Mesenchymal stem cell (in vitro differentiated cells and primary cell): Measurements from ENCODE around the gene CDC42BPA.

Experiments
- DNase-seq: peaks from one replicate; pipeline ENCODE4 v3.0.0-alpha.2; 2013
- H2AFZ ChIP-seq: one replicate; pipeline ENCODE4 v1.6.1; 2013; ENCODE audit warnings: low read depth, mild to moderate bottlenecking, control low read depth, inconsistent platforms, low read length, moderate library complexity
- H2AK5ac ChIP-seq: 2 replicates; pipeline ENCODE4 v1.6.1; 2013; ENCODE audit warnings: low read length, moderate library complexity, mild to moderate bottlenecking, inconsistent platforms; ENCODE audit not compliant: severe bottlenecking
- H2BK120ac ChIP-seq: one replicate; pipeline ENCODE4 v1.6.1; 2013; ENCODE audit warnings: low read depth, mild to moderate bottlenecking, inconsistent platforms, low read length, moderate library complexity
- H2BK12ac ChIP-seq, 2 experiments: one replicate each; pipeline ENCODE4 v1.6.1; 2013; ENCODE audit warnings: inconsistent platforms in 2 of 2, low read length in 2 of 2, mild to moderate bottlenecking in 2 of 2, moderate library complexity in 2 of 2, control low read depth in 1 of 2
- H2BK15ac ChIP-seq: one replicate; pipeline ENCODE4 v1.6.1; 2013; ENCODE audit warnings: mild to moderate bottlenecking, low read depth, inconsistent platforms; ENCODE audit not compliant: poor library complexity, severe bottlenecking
- H2BK5ac ChIP-seq: 2 replicates; pipeline ENCODE4 v1.6.1; 2013; ENCODE audit warnings: low read depth, mild to moderate bottlenecking, low read length, control low read depth, inconsistent platforms; ENCODE audit not compliant: poor library complexity, severe bottlenecking
- H3K14ac ChIP-seq, 2 experiments: one replicate each; pipeline ENCODE4 v1.6.1; 2013; ENCODE audit warnings: inconsistent platforms in 2 of 2, low read length in 2 of 2, control low read depth in 1 of 2, mild to moderate bottlenecking in 1 of 2, moderate library complexity in 1 of 2
- H3K18ac ChIP-seq, 2 experiments: one replicate each; pipeline ENCODE4 v1.6.1; 2013; ENCODE audit warnings: inconsistent platforms in 2 of 2, low read length in 2 of 2, control low read depth in 1 of 2, low read depth in 1 of 2, mild to moderate bottlenecking in 1 of 2
- H3K23ac ChIP-seq, 2 experiments: one replicate each; pipeline ENCODE4 v1.6.1; 2013; ENCODE audit warnings: inconsistent platforms in 2 of 2, low read length in 2 of 2, mild to moderate bottlenecking in 2 of 2, moderate library complexity in 2 of 2, control low read depth in 1 of 2
- H3K27ac ChIP-seq: 2 replicates; pipeline ENCODE4 v1.5.1; 2013; ENCODE audit warnings: mild to moderate bottlenecking, moderate library complexity, low read length, control low read depth, inconsistent platforms; ENCODE audit not compliant: poor library complexity, severe bottlenecking
- H3K27me3 ChIP-seq, 2 experiments: 2 replicates each; pipeline versions ENCODE4 v1.6.1 to v1.7.0; 2013; ENCODE audit warnings: low read length in 2 of 2, mild to moderate bottlenecking in 2 of 2, moderate library complexity in 2 of 2, control low read depth in 1 of 2, inconsistent platforms in 1 of 2; ENCODE audit not compliant: control insufficient read depth in 1 of 2, insufficient read depth in 1 of 2
- H3K36me3 ChIP-seq, 2 experiments: 2 replicates each; pipeline versions ENCODE4 v1.6.1 to v1.7.0; 2013; ENCODE audit warnings: low read length in 2 of 2, control low read depth in 1 of 2, inconsistent platforms in 1 of 2, low read depth in 1 of 2, mild to moderate bottlenecking in 1 of 2; ENCODE audit not compliant: insufficient read depth in 2 of 2, control insufficient read depth in 1 of 2
- H3K4ac ChIP-seq, 2 experiments: one replicate each; pipeline ENCODE4 v1.6.1; 2013; ENCODE audit warnings: inconsistent platforms in 2 of 2, low read length in 2 of 2, mild to moderate bottlenecking in 2 of 2, moderate library complexity in 2 of 2, control low read depth in 1 of 2, low read depth in 1 of 2
- H3K4me1 ChIP-seq: 2 replicates; pipeline ENCODE4 v1.6.1; 2013; ENCODE audit warnings: low read depth, low read length, control low read depth; ENCODE audit not compliant: control insufficient read depth, insufficient read depth
- H3K4me2 ChIP-seq: 2 replicates; pipeline ENCODE4 v1.6.1; 2013; ENCODE audit warnings: low read length, mild to moderate bottlenecking, inconsistent platforms; ENCODE audit not compliant: poor library complexity, severe bottlenecking
- H3K4me3 ChIP-seq, 2 experiments: 2 replicates each; pipeline versions ENCODE4 v1.5.1 to v1.7.0; 2013; ENCODE audit warnings: low read length in 2 of 2, mild to moderate bottlenecking in 2 of 2, control low read depth in 1 of 2, low read depth in 1 of 2; ENCODE audit not compliant: insufficient read depth in 1 of 2
- H3K79me1 ChIP-seq: replicated peaks from 2 replicates; pipeline ENCODE4 v1.6.1; 2013; ENCODE audit warnings: mild to moderate bottlenecking, control low read depth, low read length, inconsistent platforms; ENCODE audit not compliant: poor library complexity, severe bottlenecking
- H3K9ac ChIP-seq: 2 replicates; pipeline ENCODE4 v1.7.0; 2013; ENCODE audit warnings: mild to moderate bottlenecking, low read length, moderate library complexity
- H3K9me3 ChIP-seq: 2 replicates; pipeline ENCODE4 v1.7.0; 2013; ENCODE audit warnings: mild to moderate bottlenecking, low read length; ENCODE audit not compliant: control insufficient read depth
- H4K8ac ChIP-seq: one replicate; pipeline ENCODE4 v1.6.1; 2013; ENCODE audit warnings: inconsistent platforms, mild to moderate bottlenecking, low read length, moderate library complexity
- H4K91ac ChIP-seq: one replicate; pipeline ENCODE4 v1.6.1; 2013; ENCODE audit warnings: mild to moderate bottlenecking, low read length, inconsistent platforms
- WGBS: methylation state at CpG from one replicate; pipeline ENCODE4 v1.1.7; 2013; ENCODE audit warnings: mixed read lengths; 5-methylcytosine and 5-hydroxymethylcytosine counted together

CDC42BPA gene

DNA sequence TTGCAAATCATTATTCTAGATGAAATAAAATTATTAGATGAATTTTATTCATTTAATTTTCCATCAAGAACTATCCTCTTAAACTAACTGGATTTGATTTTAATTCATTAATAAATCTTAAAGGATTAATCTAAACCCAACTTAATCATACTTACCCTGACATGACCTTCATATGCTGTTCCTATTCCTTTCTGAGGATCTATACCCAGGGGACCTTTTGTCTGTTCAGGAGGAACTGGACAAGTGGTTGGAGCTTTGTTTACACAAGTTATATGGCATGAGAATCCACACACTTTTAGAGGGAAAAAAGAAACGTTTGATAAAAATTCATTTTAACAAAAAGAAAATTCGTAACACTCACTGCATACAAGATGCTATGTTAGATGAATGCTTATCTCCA, 283.0 kb downstream of the CDC42BPA start:
- Histone ChIP-seq H2AFZ (no peak overlapping the region), H3K18ac (no peak overlapping the region), H2BK15ac (no peak overlapping the region), H3K27me3 (no peaks in the 10 kb centered on the region), H2BK120ac (no peak overlapping the region), H3K36me3 (peaks cover 5 to 93% of the 10 kb centered on the region in 2 experiments), H3K23ac (no peak overlapping the region), H3K4me2 (no peak overlapping the region), H4K8ac (no peak overlapping the region), H2BK5ac (no peak overlapping the region), H3K4me3 (no peak overlapping the region), H3K4me1 (no peaks in the 10 kb centered on the region), H3K79me1 (peaks cover 5% of the 10 kb centered on the region), H2AK5ac (no peak overlapping the region), H2BK12ac (no peak overlapping the region), H3K14ac (no peak overlapping the region), H3K4ac (no peak overlapping the region), H3K27ac (no peak overlapping the region), H4K91ac (no peak overlapping the region), H3K9ac (no peak overlapping the region), H3K9me3 (peaks cover 9% of the 10 kb centered on the region)
- no peak for DNase-seq
- WGBS: no CpG with 5 or more reads among the region's 2 CpGs

DNA sequence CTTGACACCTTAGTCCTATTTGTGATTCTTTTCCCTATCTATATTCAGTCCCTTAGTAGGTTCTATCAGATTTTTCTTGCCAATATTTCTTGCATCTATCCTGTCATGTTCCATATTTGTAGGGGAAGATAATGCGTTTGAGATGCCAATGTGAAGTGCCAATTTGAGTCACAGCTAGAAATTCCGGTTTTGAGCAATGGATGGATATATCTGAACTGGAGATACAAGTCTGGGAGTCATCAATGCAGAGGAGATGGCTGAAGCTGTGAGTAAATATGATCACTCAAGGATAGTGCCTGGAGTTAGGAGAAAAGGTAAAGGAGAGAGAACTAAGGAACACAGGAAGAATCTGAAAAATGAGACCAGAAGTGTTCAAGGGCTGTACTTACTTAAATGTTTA, 284.4 kb downstream of the CDC42BPA start:
- no peaks in the 10 kb centered on the region for H3K27me3 ChIP-seq
- DNase-seq: no peak
- 96% methylated on average over 2 of the region's 2 CpGs for WGBS

DNA sequence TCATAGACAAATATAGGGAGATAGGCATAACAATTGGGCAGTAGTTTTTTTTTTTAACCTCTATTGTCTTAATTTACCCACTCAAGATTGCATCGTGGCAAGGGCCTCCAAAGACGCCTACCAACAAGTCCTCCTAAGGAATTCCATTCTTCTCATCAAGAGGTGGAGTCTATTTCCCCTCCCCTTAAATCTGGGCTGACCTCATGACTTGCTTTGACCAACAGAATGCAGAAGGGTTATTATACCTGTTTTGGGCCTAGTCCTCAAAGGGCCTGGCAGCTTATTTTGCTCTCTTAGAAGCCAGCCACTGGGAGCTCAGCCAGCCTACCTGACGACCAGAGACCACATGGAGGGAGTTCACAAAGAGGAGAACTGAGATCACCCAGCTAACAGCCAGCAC, 285.9 kb downstream of the CDC42BPA start:
- Histone ChIP-seq H4K8ac (no peak overlapping the region), H3K4me1 (no peaks in the 10 kb centered on the region), H2BK15ac (no peak overlapping the region), H3K27me3 (no peaks in the 10 kb centered on the region), H3K14ac (no peak overlapping the region), H3K23ac (no peak overlapping the region), H3K18ac (no peak overlapping the region), H3K4ac (no peak overlapping the region), H3K9ac (no peak overlapping the region), H3K27ac (no peak overlapping the region), H3K4me2 (no peak overlapping the region), H4K91ac (no peak overlapping the region), H2BK5ac (no peak overlapping the region), H3K9me3 (no peaks in the 10 kb centered on the region), H3K79me1 (peaks cover 8% of the 10 kb centered on the region), H2AK5ac (no peak overlapping the region), H3K4me3 (no peak overlapping the region), H3K36me3 (peaks cover 10 to 89% of the 10 kb centered on the region in 2 experiments), H2BK120ac (no peak overlapping the region), H2BK12ac (no peak overlapping the region), H2AFZ (no peak overlapping the region)
- WGBS: 91% methylated on average over 3 of the region's 3 CpGs
- no peak for DNase-seq

More for the DNA sequence above, 284.4 kb downstream of the CDC42BPA start:
- Histone ChIP-seq H3K36me3 (peaks cover 9 to 89% of the 10 kb centered on the region in 2 experiments), H2AFZ (no peak overlapping the region), H3K79me1 (peaks cover 6% of the 10 kb centered on the region), H3K4me2 (no peak overlapping the region), H3K4me3 (no peak overlapping the region), H2AK5ac (no peak overlapping the region), H3K23ac (no peak overlapping the region), H4K8ac (no peak overlapping the region), H3K4ac (no peak overlapping the region), H3K4me1 (no peaks in the 10 kb centered on the region), H2BK120ac (no peak overlapping the region), H2BK15ac (no peak overlapping the region), H2BK12ac (no peak overlapping the region), H3K14ac (no peak overlapping the region), H3K27ac (no peak overlapping the region), H3K18ac (no peak overlapping the region), H2BK5ac (no peak overlapping the region), H3K9ac (no peak overlapping the region), H4K91ac (no peak overlapping the region), H3K9me3 (peaks cover 6% of the 10 kb centered on the region)

DNA sequence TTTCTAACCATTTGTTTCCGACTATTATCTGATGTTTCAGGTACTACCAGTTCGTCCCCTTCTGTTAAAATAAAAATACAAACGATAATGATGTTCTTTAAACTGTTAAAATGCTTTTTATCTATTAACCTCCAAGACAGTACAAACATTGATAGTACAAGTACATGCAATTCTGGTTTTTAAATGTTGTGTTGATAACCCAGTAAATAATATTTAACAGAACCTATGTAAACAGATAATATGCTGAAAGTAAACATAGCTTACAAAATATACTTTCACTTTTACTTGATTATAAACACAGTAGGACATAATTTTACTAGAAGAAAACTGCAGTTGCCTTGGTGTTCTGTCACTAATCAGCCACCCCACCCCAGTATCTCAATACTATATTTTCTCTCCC, 301.3 kb downstream of the CDC42BPA start:
- no peak overlapping the region for H3K9ac ChIP-seq
- H2BK120ac ChIP-seq: no peak overlapping the region
- no peak overlapping the region for H3K14ac ChIP-seq
- H4K91ac ChIP-seq: no peak overlapping the region
- H3K27ac ChIP-seq: no peak overlapping the region
- H2BK15ac ChIP-seq: no peak overlapping the region
- 79% methylated on average over 2 of the region's 3 CpGs for WGBS
- H4K8ac ChIP-seq: no peak overlapping the region
- H2AK5ac ChIP-seq: no peak overlapping the region
- H2AFZ ChIP-seq: no peak overlapping the region
- no peak overlapping the region for H2BK12ac ChIP-seq
- no peak overlapping the region for H2BK5ac ChIP-seq
- peaks cover 16% of the 10 kb centered on the region for H3K9me3 ChIP-seq
- no peak overlapping the region for H3K4ac ChIP-seq
- no peak overlapping the region for H3K18ac ChIP-seq
- no peaks in the 10 kb centered on the region for H3K4me1 ChIP-seq
- peaks cover 9 to 83% of the 10 kb centered on the region in 2 experiments for H3K36me3 ChIP-seq
- H3K27me3 ChIP-seq: no peaks in the 10 kb centered on the region
- no peak overlapping the region for H3K4me2 ChIP-seq
- no peak for DNase-seq
- H3K79me1 ChIP-seq: peaks cover 4% of the 10 kb centered on the region
- H3K23ac ChIP-seq: no peak overlapping the region
- no peak overlapping the region for H3K4me3 ChIP-seq
